Choroid plexus epithelial cell (primary cell): ENCODE data around the gene FRMD5.

ENCODE experiments used
- DNase-seq: peaks from one replicate; pipeline ENCODE4 v3.0.0-alpha.2; 2010; ENCODE audit warnings: low read depth
- H3K4me3 ChIP-seq: 2 replicates; pipeline ENCODE4 v1.5.1; 2011; ENCODE audit warnings: low read depth, mild to moderate bottlenecking, control low read depth, low read length, moderate library complexity
- TF ChIP-seq, protein P1 (sequence below): conservative IDR thresholded peaks from 2 replicates; pipeline ENCODE4 v1.5.1; 2011; ENCODE audit warnings: low read depth, mild to moderate bottlenecking, control low read depth, inconsistent platforms, low read length, moderate library complexity

The FRMD5 gene

DNA sequence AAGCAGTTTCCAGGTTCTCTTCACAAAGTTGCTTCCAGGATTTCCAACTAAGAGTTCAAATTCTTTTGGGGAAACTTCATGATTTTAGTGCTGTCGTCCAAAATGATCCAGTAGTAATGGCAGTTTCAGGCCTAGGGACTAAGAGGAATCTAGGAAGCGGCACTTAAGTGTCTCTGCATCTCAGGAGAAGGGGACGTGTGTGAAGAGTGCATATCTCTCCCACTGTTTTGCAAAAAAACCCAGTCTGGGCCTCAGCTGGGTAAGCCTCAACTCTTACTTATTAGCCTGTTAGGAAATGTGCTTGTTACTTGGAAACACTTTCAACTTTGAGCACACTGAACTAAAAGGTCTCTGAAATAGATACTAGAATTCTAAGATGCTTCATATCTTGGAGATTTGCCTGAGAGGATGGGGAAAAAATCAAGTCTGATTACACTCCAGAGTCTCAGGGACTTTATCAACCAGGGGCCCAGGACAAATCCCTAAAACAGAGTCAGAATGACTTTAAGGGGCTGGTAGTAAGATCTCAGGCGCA, 286.5 kb downstream of the FRMD5 start:
- TF ChIP-seq, protein P1, sequence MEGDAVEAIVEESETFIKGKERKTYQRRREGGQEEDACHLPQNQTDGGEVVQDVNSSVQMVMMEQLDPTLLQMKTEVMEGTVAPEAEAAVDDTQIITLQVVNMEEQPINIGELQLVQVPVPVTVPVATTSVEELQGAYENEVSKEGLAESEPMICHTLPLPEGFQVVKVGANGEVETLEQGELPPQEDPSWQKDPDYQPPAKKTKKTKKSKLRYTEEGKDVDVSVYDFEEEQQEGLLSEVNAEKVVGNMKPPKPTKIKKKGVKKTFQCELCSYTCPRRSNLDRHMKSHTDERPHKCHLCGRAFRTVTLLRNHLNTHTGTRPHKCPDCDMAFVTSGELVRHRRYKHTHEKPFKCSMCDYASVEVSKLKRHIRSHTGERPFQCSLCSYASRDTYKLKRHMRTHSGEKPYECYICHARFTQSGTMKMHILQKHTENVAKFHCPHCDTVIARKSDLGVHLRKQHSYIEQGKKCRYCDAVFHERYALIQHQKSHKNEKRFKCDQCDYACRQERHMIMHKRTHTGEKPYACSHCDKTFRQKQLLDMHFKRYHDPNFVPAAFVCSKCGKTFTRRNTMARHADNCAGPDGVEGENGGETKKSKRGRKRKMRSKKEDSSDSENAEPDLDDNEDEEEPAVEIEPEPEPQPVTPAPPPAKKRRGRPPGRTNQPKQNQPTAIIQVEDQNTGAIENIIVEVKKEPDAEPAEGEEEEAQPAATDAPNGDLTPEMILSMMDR: no peak
- no peak overlapping the region for H3K4me3 ChIP-seq
- no peak for DNase-seq

DNA sequence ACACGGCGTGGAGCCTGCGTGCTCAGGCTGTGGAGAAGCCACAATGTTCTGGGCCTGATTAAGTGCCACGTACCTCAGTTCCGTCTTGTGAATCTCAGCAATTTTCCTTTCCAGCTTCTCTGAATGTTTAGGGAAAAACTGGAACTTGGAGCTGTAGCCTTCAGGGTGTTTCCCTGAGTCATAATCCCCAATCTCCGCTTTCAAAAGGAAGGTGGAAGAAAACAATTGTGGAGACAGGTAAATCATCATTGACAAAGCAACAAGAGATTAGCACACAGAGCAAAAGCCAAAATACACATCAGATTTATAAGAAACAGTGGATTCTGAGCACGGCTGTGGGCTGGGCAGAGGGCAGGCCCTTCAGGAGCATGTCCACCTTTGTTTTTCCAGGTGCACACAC, 289.3 kb downstream of the FRMD5 start:
- no peak for DNase-seq
- no peak overlapping the region for H3K4me3 ChIP-seq
- TF ChIP-seq, protein P1: no peak

DNA sequence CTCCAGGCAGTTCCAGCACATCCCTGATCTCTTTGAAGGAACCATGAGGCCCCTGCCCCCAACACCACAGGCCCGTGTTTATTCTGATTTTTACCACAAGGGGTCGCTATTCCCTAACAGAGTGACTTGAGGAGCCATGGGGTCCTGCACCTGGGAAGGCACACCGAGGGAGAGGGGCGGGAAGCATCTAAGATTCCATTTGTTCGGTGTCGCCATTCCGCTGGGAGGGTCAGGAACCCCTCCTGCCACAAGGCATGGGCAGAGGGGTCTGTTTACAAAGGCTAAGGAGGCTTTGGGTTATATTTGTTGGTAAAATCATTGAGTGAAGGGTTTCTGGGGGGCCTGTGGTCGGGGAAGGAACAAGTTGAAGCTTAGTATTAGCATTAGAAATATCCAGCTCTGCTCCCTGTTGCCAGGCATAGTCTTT, 291.2 kb downstream of the FRMD5 start:
- TF ChIP-seq, protein P1: peak; percentile 91
- H3K4me3 ChIP-seq: peak overlapping the region; percentile 24
- DNase-seq: peak; percentile 73

DNA sequence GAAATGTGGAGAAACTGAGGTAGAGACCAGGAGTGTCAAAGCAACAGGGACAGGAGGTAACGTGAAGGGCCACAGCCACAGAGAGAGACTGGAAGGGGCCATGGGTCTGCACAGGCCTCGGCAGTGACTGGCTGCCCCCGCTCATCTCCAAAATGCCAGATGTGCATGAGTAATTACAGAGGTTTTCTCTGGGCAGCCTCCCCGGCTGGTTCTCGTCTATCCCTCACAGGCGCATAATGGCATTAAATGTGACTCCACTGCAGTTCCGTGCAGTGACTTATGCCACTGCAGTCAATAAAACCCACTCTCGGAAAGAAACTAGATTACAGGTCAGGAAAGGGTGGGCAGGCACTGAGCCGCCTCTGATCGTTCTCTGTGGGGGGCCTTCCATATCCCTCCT, 293.6 kb downstream of the FRMD5 start:
- no peak overlapping the region for H3K4me3 ChIP-seq
- TF ChIP-seq, protein P1: no peak
- DNase-seq: no peak

DNA sequence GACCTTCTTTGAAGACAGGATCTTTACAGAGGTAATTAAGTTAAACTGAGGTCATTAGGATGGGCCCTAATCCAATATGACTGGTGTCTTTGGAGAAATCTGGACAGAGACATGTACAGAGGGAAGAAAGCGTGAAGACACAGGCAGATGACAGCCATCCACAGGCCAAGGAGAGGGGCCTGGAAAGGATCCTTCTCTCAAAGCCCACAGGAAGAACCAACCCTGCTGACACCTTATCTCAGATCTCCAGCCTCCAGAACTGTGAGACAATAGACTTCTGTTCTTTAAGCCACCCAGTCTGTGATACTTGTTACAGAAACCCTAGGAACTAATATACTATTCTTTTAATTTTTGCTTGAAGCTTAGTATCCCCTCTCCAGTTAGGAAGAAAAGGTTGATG, 294.1 kb downstream of the FRMD5 start:
- TF ChIP-seq, protein P1: no peak
- no peak for DNase-seq
- no peak overlapping the region for H3K4me3 ChIP-seq

DNA sequence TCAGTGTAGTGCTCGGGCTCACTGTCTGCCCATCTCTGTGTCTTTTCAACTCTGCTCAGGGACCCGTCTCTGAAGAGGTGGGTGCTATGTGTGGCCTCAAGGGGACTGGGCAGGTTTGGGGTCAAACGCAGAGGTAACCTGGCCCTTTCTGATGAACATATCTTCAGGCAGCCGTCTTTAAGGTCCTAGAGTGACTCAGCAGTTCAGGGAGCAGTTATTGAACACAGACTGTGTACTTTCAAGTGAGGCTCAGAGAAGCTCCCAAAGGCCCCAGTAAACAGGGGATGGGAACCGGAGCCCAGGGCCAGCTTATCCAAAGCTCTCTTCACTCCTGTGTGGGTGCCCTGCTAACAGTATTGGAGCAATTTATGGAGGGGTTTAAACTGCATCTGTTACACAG, 295.1 kb downstream of the FRMD5 start:
- no peak for DNase-seq
- TF ChIP-seq, protein P1: no peak

DNA sequence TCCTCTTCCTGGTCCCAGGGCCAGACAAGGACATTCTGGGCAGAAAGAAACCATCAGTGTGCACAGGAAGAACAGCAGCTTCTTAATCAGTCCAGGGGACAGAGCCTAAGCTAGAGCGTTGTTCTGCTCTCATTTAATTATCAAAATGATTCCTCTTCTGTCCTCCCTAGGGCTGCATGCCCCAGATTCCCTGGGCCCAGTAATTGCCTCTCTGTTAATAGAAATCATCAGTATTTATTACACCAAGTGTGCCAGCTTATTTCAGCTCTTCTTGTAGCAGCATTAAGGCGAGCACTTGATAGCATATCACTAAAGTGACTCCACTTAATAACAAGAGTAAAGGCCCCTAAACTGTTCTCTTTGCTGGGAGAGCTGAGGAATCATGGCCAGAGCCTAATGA, 296.2 kb downstream of the FRMD5 start:
- no peak overlapping the region for H3K4me3 ChIP-seq
- no peak for DNase-seq
- TF ChIP-seq, protein P1: no peak

More for the DNA sequence above, 295.1 kb downstream of the FRMD5 start:
- H3K4me3 ChIP-seq: no peak overlapping the region
